ENCODE results near the gene GAPVD1. TPM values are rescaled to one million over a fixed set of nuclear protein-coding genes. Genes with fewer than 3 reads are reported as not detected.
A peak's percentile ranks its signal among the peaks of the same experiment; 100 is the strongest.

GAPVD1 gene
- total and polyA plus RNA-seq, 2 of the 13 experiments (the other 11 are each of a cell fraction or from before 2014, with no cell fraction given) = 11.1 to 33.2 TPM

DNA sequence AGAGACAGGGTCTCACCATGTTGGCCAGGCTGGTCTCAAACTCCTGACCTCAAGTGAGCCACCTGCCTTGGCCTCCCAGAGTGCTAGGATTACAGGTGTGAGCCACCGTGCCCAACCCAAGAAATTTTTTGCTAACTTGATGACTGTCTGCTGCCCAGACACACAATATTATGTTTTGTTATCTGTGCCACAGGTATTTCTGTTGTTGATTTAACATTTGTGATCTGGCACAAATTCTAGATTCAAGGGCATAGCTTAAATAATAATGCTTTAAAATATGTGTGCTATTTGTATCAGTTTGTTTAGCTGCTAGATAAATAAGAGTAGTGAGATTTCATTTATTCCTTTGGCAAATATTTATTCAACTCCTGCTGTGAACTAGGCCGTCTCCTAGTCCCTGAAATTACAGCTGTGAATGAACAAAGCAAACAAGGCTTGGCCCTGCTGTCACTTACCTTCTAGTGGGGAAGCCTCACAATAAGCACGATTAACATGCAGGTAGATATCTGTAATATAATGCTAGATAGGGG, 35.3 kb downstream of the GAPVD1 start (continued):
- TF ChIP-seq, protein P1, sequence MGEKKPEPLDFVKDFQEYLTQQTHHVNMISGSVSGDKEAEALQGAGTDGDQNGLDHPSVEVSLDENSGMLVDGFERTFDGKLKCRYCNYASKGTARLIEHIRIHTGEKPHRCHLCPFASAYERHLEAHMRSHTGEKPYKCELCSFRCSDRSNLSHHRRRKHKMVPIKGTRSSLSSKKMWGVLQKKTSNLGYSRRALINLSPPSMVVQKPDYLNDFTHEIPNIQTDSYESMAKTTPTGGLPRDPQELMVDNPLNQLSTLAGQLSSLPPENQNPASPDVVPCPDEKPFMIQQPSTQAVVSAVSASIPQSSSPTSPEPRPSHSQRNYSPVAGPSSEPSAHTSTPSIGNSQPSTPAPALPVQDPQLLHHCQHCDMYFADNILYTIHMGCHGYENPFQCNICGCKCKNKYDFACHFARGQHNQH (CRISPR knock-in tag; IDR thresholded peaks at IDR 0.05) = peak; percentile 78; the same call in 1 of the 2 replicates
- TF ChIP-seq PITX1 (CRISPR knock-in tag; IDR thresholded peaks at IDR 0.05) = peak; percentile 83; the same call in 1 of the 2 replicates
- TF ChIP-seq HIC2 (CRISPR knock-in tag; IDR thresholded peaks at IDR 0.05; ENCODE audit: low read depth) = peak; percentile 64; the same call in 1 of the 2 replicates
- no peak for TF ChIP-seq ATF7 (IDR thresholded peaks at IDR 0.05)
- no peak for TF ChIP-seq ATF7 (CRISPR knock-in tag; IDR thresholded peaks at IDR 0.05)
- no peak for TF ChIP-seq FIP1L1 (IDR thresholded peaks at IDR 0.05; ENCODE audit: borderline replicate concordance, insufficient read depth, low read depth, low read length)
- no peak for TF ChIP-seq ZNF232 (CRISPR knock-in tag; IDR thresholded peaks at IDR 0.05; ENCODE audit: borderline replicate concordance)
- 0 out of 2 replicates have a peak, but pooled peaks have one; percentile 37 for TF ChIP-seq TOE1 (CRISPR knock-in tag; IDR thresholded peaks at IDR 0.05)
- no peak for TF ChIP-seq ZNF260 (CRISPR knock-in tag; IDR thresholded peaks at IDR 0.05; ENCODE audit: borderline replicate concordance, low read depth)
- peak; percentile 33; the same call in 1 of the 2 replicates for TF ChIP-seq ZNF335 (CRISPR knock-in tag; IDR thresholded peaks at IDR 0.05)
- TF ChIP-seq LCORL (IDR thresholded peaks at IDR 0.05) = peak; percentile 37; the same call in 1 of the 2 replicates
- peak; percentile 50; the same call in 1 of the 2 replicates for TF ChIP-seq LCORL (CRISPR knock-in tag; IDR thresholded peaks at IDR 0.05)
- TF ChIP-seq ZNF792 (CRISPR knock-in tag; IDR thresholded peaks at IDR 0.05) = peak; percentile 59; the same call in 1 of the 2 replicates
- TF ChIP-seq ZBED4 (CRISPR knock-in tag; IDR thresholded peaks at IDR 0.05; ENCODE audit: borderline replicate concordance) = no peak
- TF ChIP-seq IKZF4 (CRISPR knock-in tag; IDR thresholded peaks at IDR 0.05; ENCODE audit: borderline replicate concordance, low read depth, not compliant biosample characterization) = no peak
- no peak for TF ChIP-seq SSRP1 (CRISPR knock-in tag; IDR thresholded peaks at IDR 0.05)
- TF ChIP-seq, protein P2, sequence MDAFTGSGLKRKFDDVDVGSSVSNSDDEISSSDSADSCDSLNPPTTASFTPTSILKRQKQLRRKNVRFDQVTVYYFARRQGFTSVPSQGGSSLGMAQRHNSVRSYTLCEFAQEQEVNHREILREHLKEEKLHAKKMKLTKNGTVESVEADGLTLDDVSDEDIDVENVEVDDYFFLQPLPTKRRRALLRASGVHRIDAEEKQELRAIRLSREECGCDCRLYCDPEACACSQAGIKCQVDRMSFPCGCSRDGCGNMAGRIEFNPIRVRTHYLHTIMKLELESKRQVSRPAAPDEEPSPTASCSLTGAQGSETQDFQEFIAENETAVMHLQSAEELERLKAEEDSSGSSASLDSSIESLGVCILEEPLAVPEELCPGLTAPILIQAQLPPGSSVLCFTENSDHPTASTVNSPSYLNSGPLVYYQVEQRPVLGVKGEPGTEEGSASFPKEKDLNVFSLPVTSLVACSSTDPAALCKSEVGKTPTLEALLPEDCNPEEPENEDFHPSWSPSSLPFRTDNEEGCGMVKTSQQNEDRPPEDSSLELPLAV (CRISPR knock-in tag; conservative IDR thresholded peaks at IDR 0.05; ENCODE audit: low read depth) = no peak
- peak; percentile 82 for TF ChIP-seq RARA (CRISPR knock-in tag; IDR thresholded peaks at IDR 0.05)
- peak; percentile 95 for TF ChIP-seq ISL2 (CRISPR knock-in tag; IDR thresholded peaks at IDR 0.05)
- TF ChIP-seq NFRKB (IDR thresholded peaks at IDR 0.05) = no peak
- no peak for TF ChIP-seq AGO1 (IDR thresholded peaks at IDR 0.05; ENCODE audit: low read depth, low read length, poor library complexity, severe bottlenecking)
- no peak for TF ChIP-seq U2AF2 (IDR thresholded peaks at IDR 0.05; ENCODE audit: low read depth, low read length)
- no peak for TF ChIP-seq SMAD9 (CRISPR knock-in tag; IDR thresholded peaks at IDR 0.05)
- TF ChIP-seq ZNF292 (CRISPR knock-in tag; IDR thresholded peaks at IDR 0.05; ENCODE audit: borderline replicate concordance, low read depth) = no peak
